WTC11 (cell line): ENCODE data around the gene HMGB4. TPM values are rescaled to one million over a fixed set of nuclear protein-coding genes. Genes with fewer than 3 reads are reported as not detected.

Experiments
- ATAC-seq: fragments of 200-7000 bp; cut with Tn5 transposase; 2 replicates; pipeline ENCODE4 v1.10.0; 2021; ENCODE audit warnings: mild to moderate bottlenecking, moderate library complexity
- CTCF ChIA-PET: fragments of 300-600 bp; sonication (Branson Sonifier 250); formaldehyde crosslinking; loops from one replicate; lab custom pipeline; 2021; ENCODE audit warnings: antibody characterized with exemption; lab: Charles Lee
- POLR2A ChIA-PET: fragments of 350-600 bp; sonication (Branson Sonifier 250); formaldehyde crosslinking; loops from one replicate; lab custom pipeline; 2021; ENCODE audit warnings: antibody characterized with exemption; lab: Charles Lee
- DNase-seq: peaks from one replicate; pipeline ENCODE4 v3.0.0; 2021; ENCODE audit warnings: low spot score
- H3K27ac Mint-ChIP-seq: 2 replicates; pipeline ENCODE4 v1.8.0; 2021; ENCODE audit warnings: mixed read lengths
- H3K27me3 Mint-ChIP-seq: 2 replicates; pipeline ENCODE4 v1.8.0; 2021; ENCODE audit warnings: low read depth, mild to moderate bottlenecking, moderate library complexity, mixed read lengths
- H3K36me3 Mint-ChIP-seq: 2 replicates; pipeline ENCODE4 v1.8.0; 2021; ENCODE audit warnings: mixed read lengths
- H3K4me1 Mint-ChIP-seq: 2 replicates; pipeline ENCODE4 v1.8.0; 2022; ENCODE audit warnings: mixed read lengths
- H3K4me3 Mint-ChIP-seq: 2 replicates; pipeline ENCODE4 v1.8.0; 2021; ENCODE audit warnings: mild to moderate bottlenecking, moderate library complexity, mixed read lengths
- H3K9me3 Mint-ChIP-seq: 2 replicates; pipeline ENCODE4 v1.8.0; 2021; ENCODE audit warnings: mixed read lengths
- CREB1 ChIP-seq: sonication (generic); formaldehyde crosslinking; IDR thresholded peaks from 2 replicates; pipeline ENCODE4 v1.8.0; 2023; ENCODE audit warnings: mild to moderate bottlenecking, missing genetic modification reagents
- CREM ChIP-seq: sonication (generic); formaldehyde crosslinking; IDR thresholded peaks from 2 replicates; pipeline ENCODE4 v1.8.1; 2022; ENCODE audit warnings: mild to moderate bottlenecking, missing genetic modification reagents, moderate library complexity
- FOXP1 ChIP-seq: sonication (generic); formaldehyde crosslinking; IDR thresholded peaks from 2 replicates; pipeline ENCODE4 v1.8.0; 2022; ENCODE audit warnings: missing genetic modification reagents, mild to moderate bottlenecking, moderate library complexity, borderline replicate concordance
- GTF2I ChIP-seq: fragments of 250-450 bp; sonication (Bioruptor Pico); conservative IDR thresholded peaks from 2 replicates; pipeline ENCODE4 v1.4.0; 2021; ENCODE audit warnings: mild to moderate bottlenecking
- JUN ChIP-seq: sonication (generic); formaldehyde crosslinking; IDR thresholded peaks from 2 replicates; pipeline ENCODE4 v1.8.0; 2023; ENCODE audit warnings: mild to moderate bottlenecking, missing genetic modification reagents
- MYBL2 ChIP-seq: sonication (generic); formaldehyde crosslinking; IDR thresholded peaks from 2 replicates; pipeline ENCODE4 v1.8.1; 2023; ENCODE audit warnings: mild to moderate bottlenecking, moderate library complexity, missing genetic modification reagents
- PRRX2 ChIP-seq: fragments of 250-450 bp; sonication (Bioruptor Pico); IDR thresholded peaks from 2 replicates; pipeline ENCODE4 v1.8.0; 2021; ENCODE audit warnings: mild to moderate bottlenecking
- TEAD4 ChIP-seq: sonication (generic); formaldehyde crosslinking; IDR thresholded peaks from 2 replicates; pipeline ENCODE4 v1.8.0; 2022; ENCODE audit warnings: mild to moderate bottlenecking, missing genetic modification reagents
- ZNF317 ChIP-seq: sonication (generic); formaldehyde crosslinking; IDR thresholded peaks from 2 replicates; pipeline ENCODE4 v1.8.1; 2023; ENCODE audit warnings: low read depth, mild to moderate bottlenecking, moderate library complexity, missing genetic modification reagents, borderline replicate concordance
- total RNA-seq: library from RNA; stranded (reverse); gene quantifications from 3 replicates; pipeline ENCODE4 v1.2.3, GENCODE V29; 2021
- TF ChIP-seq, protein P1 (sequence below): sonication (generic); formaldehyde crosslinking; IDR thresholded peaks from 2 replicates; pipeline ENCODE4 v1.8.1; 2023; ENCODE audit warnings: mild to moderate bottlenecking, missing genetic modification reagents, moderate library complexity
- TF ChIP-seq, protein P2 (sequence below): sonication (generic); formaldehyde crosslinking; IDR thresholded peaks from 2 replicates; pipeline ENCODE4 v1.8.0; 2022; ENCODE audit warnings: missing genetic modification reagents
- TF ChIP-seq, protein P3 (sequence below): sonication (generic); formaldehyde crosslinking; IDR thresholded peaks from 2 replicates; pipeline ENCODE4 v1.8.1; 2022; ENCODE audit warnings: mild to moderate bottlenecking, moderate library complexity, missing genetic modification reagents
- TF ChIP-seq, protein P4 (sequence below): sonication (generic); formaldehyde crosslinking; IDR thresholded peaks from 2 replicates; pipeline ENCODE4 v1.8.0; 2022; ENCODE audit warnings: mild to moderate bottlenecking, missing genetic modification reagents
- TF ChIP-seq, protein P5 (sequence below): fragments of 250-450 bp; sonication (Bioruptor Pico); conservative IDR thresholded peaks from 2 replicates; pipeline ENCODE4 v1.9.0; 2021; ENCODE audit warnings: mild to moderate bottlenecking
- TF ChIP-seq, protein P6 (sequence below): sonication (generic); formaldehyde crosslinking; IDR thresholded peaks from 2 replicates; pipeline ENCODE4 v1.8.1; 2023; ENCODE audit warnings: mild to moderate bottlenecking, missing genetic modification reagents, borderline replicate concordance
- TF ChIP-seq, protein P7 (sequence below): fragments of 250-450 bp; sonication (Bioruptor Pico); IDR thresholded peaks from 2 replicates; pipeline ENCODE4 v1.8.0; 2021; ENCODE audit warnings: mild to moderate bottlenecking
- TF ChIP-seq, protein P8 (sequence below): fragments of 250-450 bp; sonication (Bioruptor Pico); IDR thresholded peaks from 2 replicates; pipeline ENCODE4 v1.9.0; 2021; ENCODE audit warnings: moderate library complexity, mild to moderate bottlenecking, inconsistent platforms, borderline replicate concordance
- TF ChIP-seq, protein P9 (sequence below): sonication (generic); formaldehyde crosslinking; IDR thresholded peaks from 2 replicates; pipeline ENCODE4 v1.8.0; 2022; ENCODE audit warnings: mild to moderate bottlenecking, missing genetic modification reagents

The HMGB4 gene
- total RNA-seq, 1 experiment from 2014 or later: not detected

DNA sequence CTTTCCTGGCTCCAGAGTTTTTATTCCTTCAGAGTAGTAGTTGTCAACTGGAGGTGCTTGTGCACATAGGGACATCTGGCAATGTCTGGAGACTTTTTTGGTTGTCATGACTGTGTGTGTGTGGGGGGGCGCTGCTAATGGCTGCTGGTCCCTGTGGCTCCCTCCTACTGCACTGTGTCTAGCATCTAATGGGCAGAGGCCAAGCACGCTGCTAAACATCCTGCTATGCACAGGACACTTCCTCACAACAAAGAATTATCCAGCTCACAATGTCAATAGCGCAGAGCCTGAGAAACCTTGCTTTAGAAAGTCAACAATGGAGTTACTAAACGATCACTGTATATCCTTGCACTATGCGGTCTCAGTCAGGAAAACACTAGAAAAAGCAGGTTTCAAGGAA, 19.7 kb upstream of the HMGB4 start:
- DNase-seq: no peak
- Mint-ChIP-seq H3K36me3 (peaks cover 12% of the 10 kb centered on the region; the same call in 1 of the 2 replicates), H3K4me1 (peaks cover 17% of the 10 kb centered on the region), H3K9me3 (peaks cover 13% of the 10 kb centered on the region), H3K27ac (no peak overlapping the region), H3K27me3 (no peaks in the 10 kb centered on the region), H3K4me3 (no peak overlapping the region)
- no peak for ATAC-seq
- ChIA-PET CTCF (interaction anchor here (1.1 kb wide), 1 partner anchor 9 kb away, joined by 5 read pairs; no protein-coding TSS in a partner anchor), POLR2A (no interaction called here)
- TF ChIP-seq, protein P1, sequence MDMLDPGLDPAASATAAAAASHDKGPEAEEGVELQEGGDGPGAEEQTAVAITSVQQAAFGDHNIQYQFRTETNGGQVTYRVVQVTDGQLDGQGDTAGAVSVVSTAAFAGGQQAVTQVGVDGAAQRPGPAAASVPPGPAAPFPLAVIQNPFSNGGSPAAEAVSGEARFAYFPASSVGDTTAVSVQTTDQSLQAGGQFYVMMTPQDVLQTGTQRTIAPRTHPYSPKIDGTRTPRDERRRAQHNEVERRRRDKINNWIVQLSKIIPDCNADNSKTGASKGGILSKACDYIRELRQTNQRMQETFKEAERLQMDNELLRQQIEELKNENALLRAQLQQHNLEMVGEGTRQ (CRISPR knock-in tag): no peak
- TF ChIP-seq, protein P2, sequence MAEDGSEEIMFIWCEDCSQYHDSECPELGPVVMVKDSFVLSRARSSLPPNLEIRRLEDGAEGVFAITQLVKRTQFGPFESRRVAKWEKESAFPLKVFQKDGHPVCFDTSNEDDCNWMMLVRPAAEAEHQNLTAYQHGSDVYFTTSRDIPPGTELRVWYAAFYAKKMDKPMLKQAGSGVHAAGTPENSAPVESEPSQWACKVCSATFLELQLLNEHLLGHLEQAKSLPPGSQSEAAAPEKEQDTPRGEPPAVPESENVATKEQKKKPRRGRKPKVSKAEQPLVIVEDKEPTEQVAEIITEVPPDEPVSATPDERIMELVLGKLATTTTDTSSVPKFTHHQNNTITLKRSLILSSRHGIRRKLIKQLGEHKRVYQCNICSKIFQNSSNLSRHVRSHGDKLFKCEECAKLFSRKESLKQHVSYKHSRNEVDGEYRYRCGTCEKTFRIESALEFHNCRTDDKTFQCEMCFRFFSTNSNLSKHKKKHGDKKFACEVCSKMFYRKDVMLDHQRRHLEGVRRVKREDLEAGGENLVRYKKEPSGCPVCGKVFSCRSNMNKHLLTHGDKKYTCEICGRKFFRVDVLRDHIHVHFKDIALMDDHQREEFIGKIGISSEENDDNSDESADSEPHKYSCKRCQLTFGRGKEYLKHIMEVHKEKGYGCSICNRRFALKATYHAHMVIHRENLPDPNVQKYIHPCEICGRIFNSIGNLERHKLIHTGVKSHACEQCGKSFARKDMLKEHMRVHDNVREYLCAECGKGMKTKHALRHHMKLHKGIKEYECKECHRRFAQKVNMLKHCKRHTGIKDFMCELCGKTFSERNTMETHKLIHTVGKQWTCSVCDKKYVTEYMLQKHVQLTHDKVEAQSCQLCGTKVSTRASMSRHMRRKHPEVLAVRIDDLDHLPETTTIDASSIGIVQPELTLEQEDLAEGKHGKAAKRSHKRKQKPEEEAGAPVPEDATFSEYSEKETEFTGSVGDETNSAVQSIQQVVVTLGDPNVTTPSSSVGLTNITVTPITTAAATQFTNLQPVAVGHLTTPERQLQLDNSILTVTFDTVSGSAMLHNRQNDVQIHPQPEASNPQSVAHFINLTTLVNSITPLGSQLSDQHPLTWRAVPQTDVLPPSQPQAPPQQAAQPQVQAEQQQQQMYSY (CRISPR knock-in tag): no peak
- TF ChIP-seq MYBL2 (CRISPR knock-in tag) (no peak), FOXP1 (CRISPR knock-in tag) (no peak), TEAD4 (CRISPR knock-in tag) (no peak), CREM (no peak), GTF2I (no peak), PRRX2 (no peak), ZNF317 (CRISPR knock-in tag) (no peak), JUN (CRISPR knock-in tag) (no peak), CREB1 (CRISPR knock-in tag) (no peak)
- TF ChIP-seq, protein P3, sequence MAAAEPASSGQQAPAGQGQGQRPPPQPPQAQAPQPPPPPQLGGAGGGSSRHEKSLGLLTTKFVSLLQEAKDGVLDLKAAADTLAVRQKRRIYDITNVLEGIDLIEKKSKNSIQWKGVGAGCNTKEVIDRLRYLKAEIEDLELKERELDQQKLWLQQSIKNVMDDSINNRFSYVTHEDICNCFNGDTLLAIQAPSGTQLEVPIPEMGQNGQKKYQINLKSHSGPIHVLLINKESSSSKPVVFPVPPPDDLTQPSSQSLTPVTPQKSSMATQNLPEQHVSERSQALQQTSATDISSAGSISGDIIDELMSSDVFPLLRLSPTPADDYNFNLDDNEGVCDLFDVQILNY (CRISPR knock-in tag): no peak
- TF ChIP-seq, protein P4, sequence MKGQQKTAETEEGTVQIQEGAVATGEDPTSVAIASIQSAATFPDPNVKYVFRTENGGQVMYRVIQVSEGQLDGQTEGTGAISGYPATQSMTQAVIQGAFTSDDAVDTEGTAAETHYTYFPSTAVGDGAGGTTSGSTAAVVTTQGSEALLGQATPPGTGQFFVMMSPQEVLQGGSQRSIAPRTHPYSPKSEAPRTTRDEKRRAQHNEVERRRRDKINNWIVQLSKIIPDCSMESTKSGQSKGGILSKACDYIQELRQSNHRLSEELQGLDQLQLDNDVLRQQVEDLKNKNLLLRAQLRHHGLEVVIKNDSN: no peak
- TF ChIP-seq, protein P5, sequence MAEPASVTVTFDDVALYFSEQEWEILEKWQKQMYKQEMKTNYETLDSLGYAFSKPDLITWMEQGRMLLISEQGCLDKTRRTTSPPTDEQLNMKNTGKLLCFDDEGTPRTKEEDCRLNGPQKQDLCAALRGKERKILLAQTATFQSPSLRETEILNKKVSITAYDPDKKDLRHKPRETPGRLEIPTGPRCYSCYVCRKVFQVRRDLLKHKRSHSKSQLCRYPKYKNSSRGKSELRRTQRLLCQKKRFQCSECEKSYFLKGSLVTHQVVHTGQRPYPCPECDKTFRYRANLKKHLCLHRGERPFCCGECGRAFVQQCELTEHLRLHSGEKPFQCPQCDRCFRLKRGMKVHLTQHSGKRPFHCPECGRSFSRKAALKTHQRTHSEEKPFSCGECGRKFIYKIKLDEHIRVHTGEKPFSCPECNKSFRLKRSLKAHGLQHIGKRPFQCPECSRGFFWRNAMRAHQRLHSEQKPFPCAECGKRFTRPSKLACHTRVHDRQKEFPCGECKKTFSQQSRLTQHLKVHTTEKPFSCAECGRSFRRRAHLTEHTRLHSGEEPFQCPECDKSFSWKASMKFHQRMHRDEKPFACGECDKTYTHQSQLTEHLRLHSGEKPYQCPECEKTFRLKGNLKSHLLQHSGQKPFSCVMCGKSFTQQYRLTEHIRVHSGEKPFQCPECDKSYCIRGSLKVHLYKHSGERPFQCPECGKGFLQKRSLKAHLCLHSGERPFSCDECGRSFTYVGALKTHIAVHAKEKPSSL (CRISPR knock-in tag): no peak
- TF ChIP-seq, protein P6, sequence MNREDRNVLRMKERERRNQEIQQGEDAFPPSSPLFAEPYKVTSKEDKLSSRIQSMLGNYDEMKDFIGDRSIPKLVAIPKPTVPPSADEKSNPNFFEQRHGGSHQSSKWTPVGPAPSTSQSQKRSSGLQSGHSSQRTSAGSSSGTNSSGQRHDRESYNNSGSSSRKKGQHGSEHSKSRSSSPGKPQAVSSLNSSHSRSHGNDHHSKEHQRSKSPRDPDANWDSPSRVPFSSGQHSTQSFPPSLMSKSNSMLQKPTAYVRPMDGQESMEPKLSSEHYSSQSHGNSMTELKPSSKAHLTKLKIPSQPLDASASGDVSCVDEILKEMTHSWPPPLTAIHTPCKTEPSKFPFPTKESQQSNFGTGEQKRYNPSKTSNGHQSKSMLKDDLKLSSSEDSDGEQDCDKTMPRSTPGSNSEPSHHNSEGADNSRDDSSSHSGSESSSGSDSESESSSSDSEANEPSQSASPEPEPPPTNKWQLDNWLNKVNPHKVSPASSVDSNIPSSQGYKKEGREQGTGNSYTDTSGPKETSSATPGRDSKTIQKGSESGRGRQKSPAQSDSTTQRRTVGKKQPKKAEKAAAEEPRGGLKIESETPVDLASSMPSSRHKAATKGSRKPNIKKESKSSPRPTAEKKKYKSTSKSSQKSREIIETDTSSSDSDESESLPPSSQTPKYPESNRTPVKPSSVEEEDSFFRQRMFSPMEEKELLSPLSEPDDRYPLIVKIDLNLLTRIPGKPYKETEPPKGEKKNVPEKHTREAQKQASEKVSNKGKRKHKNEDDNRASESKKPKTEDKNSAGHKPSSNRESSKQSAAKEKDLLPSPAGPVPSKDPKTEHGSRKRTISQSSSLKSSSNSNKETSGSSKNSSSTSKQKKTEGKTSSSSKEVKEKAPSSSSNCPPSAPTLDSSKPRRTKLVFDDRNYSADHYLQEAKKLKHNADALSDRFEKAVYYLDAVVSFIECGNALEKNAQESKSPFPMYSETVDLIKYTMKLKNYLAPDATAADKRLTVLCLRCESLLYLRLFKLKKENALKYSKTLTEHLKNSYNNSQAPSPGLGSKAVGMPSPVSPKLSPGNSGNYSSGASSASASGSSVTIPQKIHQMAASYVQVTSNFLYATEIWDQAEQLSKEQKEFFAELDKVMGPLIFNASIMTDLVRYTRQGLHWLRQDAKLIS: no peak
- TF ChIP-seq, protein P7, sequence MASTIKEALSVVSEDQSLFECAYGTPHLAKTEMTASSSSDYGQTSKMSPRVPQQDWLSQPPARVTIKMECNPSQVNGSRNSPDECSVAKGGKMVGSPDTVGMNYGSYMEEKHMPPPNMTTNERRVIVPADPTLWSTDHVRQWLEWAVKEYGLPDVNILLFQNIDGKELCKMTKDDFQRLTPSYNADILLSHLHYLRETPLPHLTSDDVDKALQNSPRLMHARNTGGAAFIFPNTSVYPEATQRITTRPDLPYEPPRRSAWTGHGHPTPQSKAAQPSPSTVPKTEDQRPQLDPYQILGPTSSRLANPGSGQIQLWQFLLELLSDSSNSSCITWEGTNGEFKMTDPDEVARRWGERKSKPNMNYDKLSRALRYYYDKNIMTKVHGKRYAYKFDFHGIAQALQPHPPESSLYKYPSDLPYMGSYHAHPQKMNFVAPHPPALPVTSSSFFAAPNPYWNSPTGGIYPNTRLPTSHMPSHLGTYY (CRISPR knock-in tag): no peak
- TF ChIP-seq, protein P8, sequence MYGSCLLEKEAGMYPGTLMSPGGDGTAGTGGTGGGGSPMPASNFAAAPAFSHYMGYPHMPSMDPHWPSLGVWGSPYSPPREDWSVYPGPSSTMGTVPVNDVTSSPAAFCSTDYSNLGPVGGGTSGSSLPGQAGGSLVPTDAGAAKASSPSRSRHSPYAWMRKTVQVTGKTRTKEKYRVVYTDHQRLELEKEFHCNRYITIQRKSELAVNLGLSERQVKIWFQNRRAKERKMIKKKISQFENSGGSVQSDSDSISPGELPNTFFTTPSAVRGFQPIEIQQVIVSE (CRISPR knock-in tag): no peak
- TF ChIP-seq, protein P9, sequence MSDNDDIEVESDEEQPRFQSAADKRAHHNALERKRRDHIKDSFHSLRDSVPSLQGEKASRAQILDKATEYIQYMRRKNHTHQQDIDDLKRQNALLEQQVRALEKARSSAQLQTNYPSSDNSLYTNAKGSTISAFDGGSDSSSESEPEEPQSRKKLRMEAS (CRISPR knock-in tag): no peak
